CD4-positive, alpha-beta T cell treated with Interleukin-2 at 100 ng/mL for 4 hours (primary cell): Measurements from ENCODE around the gene SAP30.

Source experiments
- DNase-seq: peaks from one replicate; pipeline ENCODE4 v3.0.0-alpha.2; 2020; ENCODE audit warnings: low spot score

The SAP30 gene

DNA sequence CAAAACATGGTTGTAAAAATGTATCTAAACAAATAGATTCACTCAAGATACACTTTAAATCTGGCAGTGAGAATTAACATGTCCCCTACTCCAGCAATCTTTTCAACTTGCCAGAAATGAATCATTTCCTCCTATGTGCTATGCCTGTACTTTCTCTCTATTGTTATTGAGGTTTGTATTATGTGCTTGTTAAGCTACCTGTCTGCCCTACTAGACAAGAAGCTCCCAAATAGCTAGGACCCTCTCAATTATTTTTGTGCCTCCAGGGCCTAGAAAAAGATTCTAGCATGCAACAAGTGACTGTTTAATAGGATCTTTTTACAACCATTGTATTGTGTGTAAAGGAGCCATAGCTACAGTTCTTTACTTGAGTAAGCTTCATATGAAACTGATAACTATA lies 3.5 kb upstream of the SAP30 start:
- peak; percentile 22 for DNase-seq

GRCh38 chr4:173367946-173368345 lies 2.8 kb upstream of the SAP30 start:
- DNase-seq = no peak

DNA sequence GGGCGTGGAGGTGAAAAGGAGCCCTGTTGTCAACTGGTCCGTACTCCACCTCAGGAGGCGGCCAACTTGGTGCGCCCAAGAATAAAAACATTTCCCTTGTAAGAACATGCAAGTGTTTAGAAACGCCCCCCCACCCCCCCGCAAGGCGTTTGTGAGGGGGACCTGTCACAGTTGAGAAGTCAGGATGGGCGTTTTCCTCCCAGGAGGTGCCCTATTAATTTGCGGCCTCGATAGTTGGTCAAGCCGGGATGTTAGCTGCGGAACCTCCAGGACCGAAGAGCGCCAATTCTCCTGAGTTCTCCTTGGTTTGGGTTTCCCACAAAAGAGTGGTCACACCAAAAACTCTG lies 651 bp upstream of the SAP30 start:
- DNase-seq = peak; percentile 67

- peak; percentile 31 for DNase-seq
These were observed 788 bp downstream of the SAP30 start for GRCh38 chr4:173371292-173372192.

DNA sequence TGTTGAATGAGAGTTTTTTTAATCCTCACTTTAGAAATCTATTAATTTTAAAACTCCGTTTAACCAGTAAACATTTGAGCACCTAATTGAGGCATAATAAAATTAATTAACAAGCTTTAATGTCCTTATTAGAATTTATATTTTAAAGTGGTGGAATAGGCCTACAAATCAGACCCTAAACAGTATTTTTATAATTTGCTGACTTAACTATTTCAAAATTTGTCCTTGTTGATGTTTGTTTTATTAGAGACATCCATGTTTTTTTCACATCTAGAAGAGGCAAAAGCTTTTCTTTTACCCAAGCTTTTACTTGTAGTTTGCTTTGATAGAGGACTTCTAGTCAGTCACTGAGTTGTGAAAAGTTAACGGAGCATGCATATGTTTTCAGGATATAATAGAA lies 3.8 kb downstream of the SAP30 start:
- no peak for DNase-seq

DNA sequence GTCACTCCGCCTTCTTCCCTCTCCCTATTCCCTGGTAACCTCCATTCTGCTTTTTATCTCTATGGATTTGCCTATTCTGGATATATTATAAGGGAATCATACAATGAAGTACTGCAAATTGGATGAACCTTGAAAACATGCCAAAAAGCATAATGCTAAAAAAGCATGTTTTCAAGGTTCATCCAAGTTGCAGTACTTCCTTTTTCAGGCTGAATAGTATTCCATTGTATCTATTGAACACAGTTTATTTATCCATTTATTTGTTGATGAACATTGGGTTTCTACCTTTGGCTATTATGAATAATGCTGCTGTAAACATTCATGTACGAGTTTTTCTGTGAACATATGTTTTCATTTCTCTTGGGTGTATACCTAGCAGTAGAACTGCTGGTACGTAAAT lies 9.2 kb downstream of the SAP30 start:
- no peak for DNase-seq

- DNase-seq = no peak
These were observed 10.2 kb downstream of the SAP30 start for GRCh38 chr4:173380987-173381386.

- DNase-seq = no peak
These were observed 10.9 kb downstream of the SAP30 start for GRCh38 chr4:173381610-173382009.

DNA sequence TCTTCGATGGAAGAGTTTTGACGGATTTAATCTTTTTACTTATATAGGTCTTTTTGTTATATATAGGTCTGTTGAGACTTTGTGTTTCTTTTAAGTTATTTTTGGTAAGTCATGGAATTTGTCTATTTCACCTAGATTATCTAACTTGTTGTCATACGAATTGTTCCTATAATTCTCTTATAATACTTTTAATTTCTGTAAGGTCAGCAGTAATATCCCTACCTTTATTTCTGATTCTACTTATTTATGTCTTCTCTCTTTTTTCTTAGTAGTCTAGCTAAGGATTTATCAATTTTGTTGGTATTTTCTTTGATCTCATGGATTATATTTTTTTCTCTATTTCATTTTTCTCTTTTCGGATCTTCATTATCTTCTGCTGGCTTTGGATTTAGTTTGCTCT lies 11.6 kb downstream of the SAP30 start:
- DNase-seq = no peak

DNA sequence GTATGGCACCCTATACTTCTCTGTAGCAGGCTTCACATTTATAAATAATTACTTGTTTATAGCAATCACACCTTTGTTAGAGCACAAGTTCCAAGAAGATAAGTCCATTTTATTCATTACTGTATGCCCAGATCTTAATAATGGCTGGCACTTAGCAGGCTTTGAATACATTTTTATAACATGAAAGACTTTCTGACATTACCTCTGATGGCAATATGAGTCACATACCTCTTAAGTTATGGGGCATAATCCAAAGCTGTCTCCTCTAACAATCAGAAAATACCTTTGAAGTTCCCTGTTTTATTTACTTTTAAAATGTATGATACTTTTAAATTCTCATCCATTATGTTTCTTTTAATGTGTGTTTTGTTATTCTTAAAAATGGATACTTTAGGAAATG lies 16.0 kb downstream of the SAP30 start:
- no peak for DNase-seq

GRCh38 chr4:173391701-173392100 lies 20.9 kb downstream of the SAP30 start:
- no peak for DNase-seq

- DNase-seq = no peak
These were observed 26.9 kb downstream of the SAP30 start for GRCh38 chr4:173397604-173398003.

- no peak for DNase-seq
These were observed 27.5 kb downstream of the SAP30 start for GRCh38 chr4:173398220-173398619.

- DNase-seq = no peak
These were observed 28.1 kb downstream of the SAP30 start, which contains the start of gene SCRG1 for GRCh38 chr4:173398779-173399415. TSS of gene SCRG1 (minus strand) at chr4:173399116. CDS start at chr4:173391414, 7,702 bp downstream.

DNA sequence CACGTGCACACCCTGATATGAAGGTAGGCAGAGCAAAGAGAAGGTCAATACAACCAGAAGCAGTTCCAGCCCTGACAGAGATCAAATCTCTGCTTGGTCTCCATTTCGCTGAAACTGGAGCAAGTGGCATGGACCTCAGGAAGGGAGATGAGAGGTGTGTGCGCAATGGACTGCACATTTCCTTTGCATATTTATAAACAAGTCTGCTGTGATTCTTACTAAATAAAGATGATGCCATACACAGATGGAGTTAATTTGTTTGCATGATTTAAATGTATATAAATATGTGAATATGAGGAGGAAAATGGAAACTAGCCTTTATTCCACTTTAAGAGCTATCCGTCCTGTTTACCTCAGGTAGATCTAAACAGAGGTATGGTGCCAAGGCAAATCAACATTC lies 30.3 kb downstream of the SAP30 start:
- DNase-seq = no peak

- no peak for DNase-seq
These were observed 32.3 kb downstream of the SAP30 start for GRCh38 chr4:173403051-173403450.

DNA sequence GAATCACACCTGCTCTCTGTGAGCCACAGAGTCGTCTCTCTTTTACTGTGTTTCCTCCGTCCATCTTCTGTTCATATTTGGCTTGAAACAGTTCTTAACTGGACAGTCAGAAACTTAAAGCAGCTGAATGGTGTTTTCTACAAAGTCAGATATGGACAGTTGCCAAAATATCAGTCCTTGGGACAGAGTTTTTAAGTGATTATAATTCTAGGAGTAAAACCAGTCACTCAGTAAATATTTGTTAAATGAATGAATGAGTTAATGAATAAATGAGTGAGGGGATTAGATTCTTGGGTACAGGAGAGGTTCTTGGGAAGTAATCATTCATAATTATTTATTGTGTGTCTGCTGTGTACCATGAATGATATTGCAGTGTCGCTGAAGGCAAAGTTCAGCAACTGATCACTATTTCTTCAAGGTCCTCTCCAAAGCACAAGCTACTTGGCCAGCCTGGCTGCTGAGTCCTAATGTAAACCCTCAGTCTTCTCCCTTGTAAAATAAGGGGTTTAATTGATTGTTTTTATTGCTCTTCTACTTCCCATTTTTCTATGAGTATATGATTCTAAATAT lies 33.6 kb downstream of the SAP30 start:
- no peak for DNase-seq

DNA sequence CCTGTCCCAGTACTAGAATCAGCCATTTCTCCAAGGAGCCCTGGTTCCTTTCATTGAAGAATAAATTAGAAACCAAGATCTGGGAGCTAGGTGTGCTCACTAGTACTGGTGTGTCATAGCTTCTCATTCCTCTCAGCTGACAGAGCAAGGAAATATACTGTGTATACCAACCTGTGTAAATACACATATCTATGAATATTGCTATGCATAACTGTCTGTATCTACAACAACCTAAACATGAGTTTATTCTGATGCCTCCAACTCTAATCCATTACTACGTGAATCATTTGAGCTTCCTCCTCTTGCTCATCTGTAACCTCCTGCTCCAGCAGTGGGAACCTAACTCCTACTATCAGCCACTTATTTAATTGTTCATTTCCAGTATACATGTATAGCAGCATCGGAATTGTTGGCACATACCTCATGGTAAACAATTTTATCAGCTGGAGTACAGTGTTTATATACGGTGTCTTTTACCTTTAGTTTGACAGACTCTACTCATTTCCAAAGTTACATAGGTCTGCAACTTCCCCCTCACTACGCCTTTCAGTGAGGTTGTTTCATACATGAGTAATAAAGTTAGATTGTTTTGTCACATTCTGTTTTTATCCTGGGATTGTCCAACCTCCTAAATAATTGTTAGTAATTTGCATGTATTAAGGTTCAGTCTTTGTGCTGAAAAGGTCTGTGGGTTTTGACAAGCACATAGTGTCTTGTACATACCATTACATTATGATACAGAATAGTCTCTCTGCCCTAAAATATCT lies 35.3 kb downstream of the SAP30 start:
- no peak for DNase-seq

DNA sequence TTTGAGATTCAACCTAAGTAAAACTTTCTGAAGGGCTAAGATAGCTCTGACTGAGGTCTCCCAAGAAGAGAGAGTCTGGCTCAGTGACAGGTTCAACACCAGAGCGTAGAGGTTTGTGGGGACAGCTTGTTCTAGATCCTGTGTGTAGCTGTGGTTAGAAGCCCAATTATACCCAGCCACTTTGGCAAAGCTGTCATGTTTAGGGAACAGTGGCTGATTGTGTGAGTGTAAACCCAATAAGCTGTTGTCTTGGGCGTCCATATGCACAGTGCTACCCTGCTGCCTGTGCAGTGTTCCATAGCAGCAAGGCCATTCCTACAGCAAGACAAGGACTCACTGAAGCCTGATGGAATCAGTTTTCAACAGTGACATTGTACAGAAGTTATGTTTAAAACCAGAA lies 39.3 kb downstream of the SAP30 start:
- DNase-seq = no peak

- DNase-seq = no peak
These were observed 40.4 kb downstream of the SAP30 start for GRCh38 chr4:173411106-173411693.

DNA sequence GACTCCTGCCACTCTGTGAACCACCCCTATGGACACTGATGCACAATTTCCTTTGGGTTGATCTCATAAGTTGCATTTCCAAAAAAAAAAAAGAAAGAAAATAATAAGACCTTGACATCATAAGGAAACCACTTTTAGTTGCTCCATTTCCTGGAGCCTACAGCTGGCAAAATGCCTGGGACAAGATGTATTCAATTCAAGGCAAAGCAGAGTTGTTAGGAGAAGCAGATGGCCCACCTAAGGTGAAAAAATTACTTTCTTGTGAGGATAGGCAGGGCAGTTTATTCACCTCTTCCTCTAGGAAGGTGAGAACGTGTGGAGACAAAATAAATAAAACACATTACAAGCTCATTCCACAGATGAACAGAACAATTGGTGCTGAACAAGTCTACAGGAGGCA lies 42.3 kb downstream of the SAP30 start:
- DNase-seq = no peak

GRCh38 chr4:173414456-173414855 lies 43.7 kb downstream of the SAP30 start:
- DNase-seq = no peak
